ENCODE results near the gene PLEKHG3. TPM values are rescaled to one million over a fixed set of nuclear protein-coding genes. Genes with fewer than 3 reads are reported as not detected.

PLEKHG3 gene
- total RNA-seq, 6 experiments from 2014 or later = 6.0 to 11.7 (median 9.2) TPM

GRCh38 chr14:64762044-64763034 lies 58.1 kb downstream of the PLEKHG3 start:
- H3K4me1 Mint-ChIP-seq (ENCODE audit: low read depth) = peaks cover 71% of the 10 kb centered on the region
- H3K4me3 Mint-ChIP-seq = peak overlapping the region; percentile 71
- H3K27me3 Mint-ChIP-seq (ENCODE audit: insufficient read depth) = peaks cover 1% of the 10 kb centered on the region; the same call in 1 of the 2 replicates

DNA sequence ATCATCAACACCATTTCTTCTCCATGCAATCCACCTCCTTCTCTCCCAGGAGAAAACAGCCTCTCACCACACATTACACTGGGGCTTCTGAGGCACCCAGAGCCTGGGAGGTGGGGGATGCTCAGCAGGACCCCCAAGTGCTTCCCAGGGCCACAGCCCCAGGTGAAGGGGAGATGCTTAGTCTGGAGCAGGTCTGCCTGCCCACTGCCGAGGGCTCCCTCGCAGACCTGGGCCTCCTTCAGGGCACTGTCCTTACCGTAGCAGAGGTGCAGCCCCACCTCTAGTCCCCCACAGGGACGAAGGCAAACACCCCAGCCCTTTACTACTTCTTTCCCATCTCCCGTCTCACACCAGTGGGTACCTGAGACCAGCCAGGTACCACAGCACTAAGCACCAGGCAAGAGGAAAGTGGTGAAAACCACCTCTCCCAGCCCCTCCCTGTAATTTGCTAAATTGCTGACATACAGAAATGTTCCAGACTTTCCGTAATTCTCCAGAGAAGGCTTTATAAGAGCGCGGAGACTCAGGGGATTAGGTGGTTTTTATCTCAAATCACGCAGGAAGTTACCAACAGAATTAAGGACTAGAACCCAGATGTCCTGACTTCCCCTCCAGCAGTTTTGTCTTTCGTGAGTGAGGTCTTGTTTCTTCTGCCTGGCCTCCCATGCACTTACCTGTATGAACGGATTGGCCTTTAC lies 59.0 kb downstream of the PLEKHG3 start:
- no peak for DNase-seq
- TF ChIP-seq, protein P1, sequence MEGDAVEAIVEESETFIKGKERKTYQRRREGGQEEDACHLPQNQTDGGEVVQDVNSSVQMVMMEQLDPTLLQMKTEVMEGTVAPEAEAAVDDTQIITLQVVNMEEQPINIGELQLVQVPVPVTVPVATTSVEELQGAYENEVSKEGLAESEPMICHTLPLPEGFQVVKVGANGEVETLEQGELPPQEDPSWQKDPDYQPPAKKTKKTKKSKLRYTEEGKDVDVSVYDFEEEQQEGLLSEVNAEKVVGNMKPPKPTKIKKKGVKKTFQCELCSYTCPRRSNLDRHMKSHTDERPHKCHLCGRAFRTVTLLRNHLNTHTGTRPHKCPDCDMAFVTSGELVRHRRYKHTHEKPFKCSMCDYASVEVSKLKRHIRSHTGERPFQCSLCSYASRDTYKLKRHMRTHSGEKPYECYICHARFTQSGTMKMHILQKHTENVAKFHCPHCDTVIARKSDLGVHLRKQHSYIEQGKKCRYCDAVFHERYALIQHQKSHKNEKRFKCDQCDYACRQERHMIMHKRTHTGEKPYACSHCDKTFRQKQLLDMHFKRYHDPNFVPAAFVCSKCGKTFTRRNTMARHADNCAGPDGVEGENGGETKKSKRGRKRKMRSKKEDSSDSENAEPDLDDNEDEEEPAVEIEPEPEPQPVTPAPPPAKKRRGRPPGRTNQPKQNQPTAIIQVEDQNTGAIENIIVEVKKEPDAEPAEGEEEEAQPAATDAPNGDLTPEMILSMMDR (IDR thresholded peaks at IDR 0.05) = no peak
- no peaks in the 10 kb centered on the region for H3K36me3 Mint-ChIP-seq (ENCODE audit: low read depth)
- peaks cover 62% of the 10 kb centered on the region for H3K4me1 Mint-ChIP-seq (ENCODE audit: low read depth)
- H3K4me3 Mint-ChIP-seq = no peak overlapping the region
- peaks cover 1% of the 10 kb centered on the region; the same call in 1 of the 2 replicates for H3K27me3 Mint-ChIP-seq (ENCODE audit: insufficient read depth)
- H3K9me3 Mint-ChIP-seq = no peaks in the 10 kb centered on the region
- peak overlapping the region; percentile 92; the same call in 1 of the 2 replicates for H3K27ac Mint-ChIP-seq

More at GRCh38 chr14:64762044-64763034, 58.1 kb downstream of the PLEKHG3 start:
- Mint-ChIP-seq H3K9me3 (no peaks in the 10 kb centered on the region), H3K27ac (peak overlapping the region; percentile 70), H3K36me3 (ENCODE audit: low read depth) (no peaks in the 10 kb centered on the region)
- DNase-seq = peak; percentile 68
- TF ChIP-seq, protein P1 (IDR thresholded peaks at IDR 0.05) = no peak

GRCh38 chr14:64763801-64764621 lies 59.8 kb downstream of the PLEKHG3 start:
- Mint-ChIP-seq H3K27me3 (ENCODE audit: insufficient read depth) (peaks cover 1% of the 10 kb centered on the region; the same call in 1 of the 2 replicates), H3K36me3 (ENCODE audit: low read depth) (no peaks in the 10 kb centered on the region), H3K4me3 (peak overlapping the region; percentile 87), H3K27ac (peak overlapping the region; percentile 92), H3K4me1 (ENCODE audit: low read depth) (peaks cover 54% of the 10 kb centered on the region), H3K9me3 (no peaks in the 10 kb centered on the region)
- DNase-seq = peak; percentile 42
- TF ChIP-seq, protein P1 (IDR thresholded peaks at IDR 0.05) = peak; percentile 37; the same call in 1 of the 2 replicates

DNA sequence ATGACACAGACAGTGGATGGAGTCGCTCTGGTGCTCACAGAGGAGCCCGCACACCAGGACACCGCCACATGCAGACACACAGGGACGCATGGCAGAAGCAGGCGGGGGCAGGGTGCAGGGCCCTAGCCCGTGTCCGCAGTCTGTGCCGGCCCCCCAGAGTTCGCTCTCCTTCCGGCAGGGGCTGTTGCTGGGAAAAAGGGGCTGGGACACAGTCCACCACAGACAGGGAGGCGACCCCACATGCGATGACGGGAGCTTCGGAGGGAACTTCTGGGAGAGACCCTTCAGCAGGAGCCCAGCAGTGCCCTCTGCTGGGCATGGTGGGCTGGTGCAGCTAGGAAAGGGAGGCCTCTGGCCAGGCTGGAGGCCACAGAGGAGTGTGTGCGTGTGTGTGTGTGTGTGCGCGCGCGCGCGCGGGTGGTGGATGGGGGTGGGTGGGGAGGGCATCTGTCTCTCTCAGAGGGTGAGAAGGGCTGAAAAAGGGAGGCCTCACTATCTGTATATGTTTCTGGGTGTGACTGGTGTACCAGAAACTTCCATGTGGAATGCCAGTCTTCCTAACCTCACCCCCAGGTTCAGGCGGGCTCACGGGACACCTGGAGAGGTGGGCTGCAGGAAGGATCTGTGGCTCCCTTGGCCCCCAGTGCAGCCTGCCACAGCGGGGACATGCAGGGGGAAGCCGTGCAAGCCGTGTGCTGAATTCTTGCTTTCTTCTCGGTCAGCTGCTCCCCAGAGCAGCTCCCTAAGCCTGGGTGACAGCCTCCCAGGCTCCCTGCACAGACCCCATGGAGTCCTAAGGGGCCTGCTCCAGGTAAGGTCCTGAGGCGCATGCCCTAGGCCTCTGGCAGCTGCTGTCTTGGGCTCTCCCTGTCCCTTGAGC lies 60.7 kb downstream of the PLEKHG3 start:
- H3K4me1 Mint-ChIP-seq (ENCODE audit: low read depth) = peaks cover 45% of the 10 kb centered on the region
- no peaks in the 10 kb centered on the region for H3K36me3 Mint-ChIP-seq (ENCODE audit: low read depth)

More for the DNA sequence above, 60.7 kb downstream of the PLEKHG3 start:
- Mint-ChIP-seq H3K4me3 (peak overlapping the region; percentile 87), H3K27me3 (ENCODE audit: insufficient read depth) (peaks cover 1% of the 10 kb centered on the region; the same call in 1 of the 2 replicates), H3K27ac (peak overlapping the region; percentile 92), H3K9me3 (no peaks in the 10 kb centered on the region)
- peak; percentile 62 for DNase-seq
- TF ChIP-seq, protein P1 (IDR thresholded peaks at IDR 0.05) = peak; percentile 96
